NCI-H1105 treated with DMSO at 0.1 percent for 48 hours (cell line): ENCODE data around the gene CAPN15.
"Not testable (repeated sequence)": the region's sequence is repeated elsewhere in the genome, so short reads cannot be mapped to it uniquely, and the experiment has no call there.

ENCODE experiments used
- DNase-seq: peaks from one replicate; lab custom pipeline; 2025; lab: John Stamatoyannopoulos, UW

The CAPN15 gene

GRCh38 chr16:507527-507926 lies 20.0 kb upstream of the CAPN15 start:
- not testable (repeated sequence) for DNase-seq

- no peak for DNase-seq
Observed at GRCh38 chr16:507996-508395, 19.5 kb upstream of the CAPN15 start.

DNA sequence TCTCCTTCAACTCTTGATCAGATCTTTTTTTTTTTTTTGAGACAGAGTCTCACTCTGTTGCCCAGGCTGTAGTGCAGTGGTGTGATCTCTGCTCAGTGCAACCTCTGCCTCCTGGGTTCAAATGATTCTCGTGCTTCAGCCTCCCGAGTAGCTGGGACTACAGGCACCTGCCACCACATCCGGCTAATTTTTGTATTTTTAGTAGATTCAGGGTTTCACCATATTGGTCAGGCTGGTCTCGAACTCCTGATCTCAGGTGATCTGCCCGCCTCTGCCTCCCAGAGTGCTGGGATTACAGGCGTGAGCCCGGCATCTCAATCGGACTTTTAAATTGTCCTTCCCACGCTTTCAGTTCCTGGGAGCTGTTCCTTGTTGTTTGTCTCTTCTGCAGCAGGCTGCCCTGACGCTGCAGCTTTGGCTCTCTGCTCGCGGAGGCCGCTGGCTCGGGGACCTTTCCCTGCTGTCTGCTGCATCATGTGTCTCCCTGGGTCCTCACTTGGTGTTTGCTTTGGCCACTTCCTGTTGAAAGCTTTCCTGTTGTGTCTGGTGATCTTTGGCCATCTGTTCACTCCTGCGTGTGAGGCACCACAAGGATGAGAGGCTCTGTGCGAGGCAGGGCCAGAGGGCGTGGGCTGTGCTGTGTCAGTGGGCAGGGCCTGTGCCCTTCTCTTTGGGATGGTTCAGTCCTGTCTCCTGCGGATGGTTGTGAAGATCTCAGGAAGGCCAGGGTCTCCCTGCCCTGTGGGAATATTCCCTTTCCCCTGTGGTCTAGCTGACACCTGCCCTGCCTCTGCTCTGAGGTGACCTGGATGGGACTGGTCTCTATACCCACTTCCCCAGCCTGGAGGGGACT lies 18.4 kb upstream of the CAPN15 start:
- DNase-seq: no peak

DNA sequence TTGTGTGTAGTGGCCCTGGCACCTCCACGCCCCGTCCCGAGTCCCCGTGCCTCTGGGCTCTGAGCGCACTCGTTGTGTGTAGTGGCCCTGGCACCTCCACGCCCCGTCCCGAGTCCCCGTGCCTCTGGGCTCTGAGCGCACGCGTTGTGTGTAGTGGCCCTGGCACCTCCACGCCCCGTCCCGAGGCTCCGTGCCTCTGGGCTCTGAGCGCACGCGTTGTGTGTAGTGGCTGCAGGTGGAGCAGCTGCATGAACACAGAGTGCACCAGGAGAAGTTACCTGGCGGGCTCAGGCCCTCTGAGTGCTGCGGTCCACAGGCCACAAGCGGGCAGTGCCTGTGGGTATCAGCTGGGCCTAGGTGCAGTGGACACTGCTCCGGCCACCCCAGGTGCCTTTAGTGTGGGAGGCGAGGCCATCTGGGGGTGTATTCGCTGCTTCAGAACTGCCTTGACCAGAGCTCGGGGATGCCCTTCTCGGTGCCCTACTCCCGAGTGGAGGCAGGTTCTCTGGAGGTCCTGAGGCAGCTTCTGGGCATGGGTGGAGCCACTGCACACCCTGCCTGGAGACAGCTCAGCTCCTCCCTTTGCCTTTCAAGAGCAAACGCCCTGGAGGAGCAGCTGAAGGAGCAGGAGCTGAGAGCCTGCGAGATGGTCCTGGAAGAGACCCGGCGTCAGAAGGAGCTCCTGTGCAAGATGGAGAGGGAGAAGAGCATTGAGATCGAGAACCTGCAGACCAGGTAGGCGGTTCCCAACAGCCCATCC lies 17.3 kb upstream of the CAPN15 start:
- DNase-seq: no peak

DNA sequence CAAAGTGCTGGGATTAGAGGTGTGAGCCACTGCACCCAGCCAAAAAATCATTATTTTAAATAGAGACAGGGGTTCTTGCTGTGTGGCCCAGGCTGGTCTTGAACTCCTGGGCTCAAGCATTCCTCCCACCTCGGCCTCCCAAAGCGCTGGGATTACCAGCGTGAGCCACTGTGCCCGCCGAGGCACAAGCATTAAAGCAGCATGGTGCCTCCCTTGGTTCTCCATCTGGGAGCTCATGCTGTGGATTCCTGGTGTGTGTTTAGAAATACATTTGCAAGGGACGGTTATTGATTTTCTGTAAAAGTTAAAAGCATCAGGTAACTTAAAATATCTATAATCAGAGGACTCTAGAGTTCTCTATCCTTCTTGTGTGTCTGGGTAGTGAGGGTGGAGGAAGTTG lies 14.7 kb upstream of the CAPN15 start:
- DNase-seq: no peak

DNA sequence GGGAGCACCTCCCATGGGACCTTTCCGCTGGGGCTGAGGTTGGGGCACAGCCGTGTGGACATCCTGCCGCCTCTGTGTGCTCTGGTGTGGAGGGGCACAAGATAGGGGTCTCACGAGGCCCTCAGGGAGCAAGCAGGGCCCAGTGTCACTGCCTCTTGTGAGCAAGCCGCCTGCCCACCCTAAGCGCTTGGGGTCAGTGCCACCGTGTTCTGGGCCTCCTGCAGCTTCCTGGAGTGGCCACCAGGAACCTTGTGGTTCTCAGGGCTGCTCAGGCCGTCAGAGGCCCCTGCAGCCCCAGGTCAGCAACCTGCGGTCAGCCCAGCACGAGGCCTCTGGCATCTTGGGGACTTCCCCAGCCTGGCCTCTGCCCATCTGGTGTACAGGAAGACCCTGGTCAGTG lies 13.6 kb upstream of the CAPN15 start:
- no peak for DNase-seq

GRCh38 chr16:515175-515938 lies 12.2 kb upstream of the CAPN15 start:
- no peak for DNase-seq

- no peak for DNase-seq
Observed at GRCh38 chr16:515939-516226, 11.6 kb upstream of the CAPN15 start.

- DNase-seq: no peak
Observed at GRCh38 chr16:516301-516700, 11.2 kb upstream of the CAPN15 start.

GRCh38 chr16:518858-519257 lies 8.7 kb upstream of the CAPN15 start:
- no peak for DNase-seq

- DNase-seq: no peak
Observed at GRCh38 chr16:519425-519824, 8.1 kb upstream of the CAPN15 start.

DNA sequence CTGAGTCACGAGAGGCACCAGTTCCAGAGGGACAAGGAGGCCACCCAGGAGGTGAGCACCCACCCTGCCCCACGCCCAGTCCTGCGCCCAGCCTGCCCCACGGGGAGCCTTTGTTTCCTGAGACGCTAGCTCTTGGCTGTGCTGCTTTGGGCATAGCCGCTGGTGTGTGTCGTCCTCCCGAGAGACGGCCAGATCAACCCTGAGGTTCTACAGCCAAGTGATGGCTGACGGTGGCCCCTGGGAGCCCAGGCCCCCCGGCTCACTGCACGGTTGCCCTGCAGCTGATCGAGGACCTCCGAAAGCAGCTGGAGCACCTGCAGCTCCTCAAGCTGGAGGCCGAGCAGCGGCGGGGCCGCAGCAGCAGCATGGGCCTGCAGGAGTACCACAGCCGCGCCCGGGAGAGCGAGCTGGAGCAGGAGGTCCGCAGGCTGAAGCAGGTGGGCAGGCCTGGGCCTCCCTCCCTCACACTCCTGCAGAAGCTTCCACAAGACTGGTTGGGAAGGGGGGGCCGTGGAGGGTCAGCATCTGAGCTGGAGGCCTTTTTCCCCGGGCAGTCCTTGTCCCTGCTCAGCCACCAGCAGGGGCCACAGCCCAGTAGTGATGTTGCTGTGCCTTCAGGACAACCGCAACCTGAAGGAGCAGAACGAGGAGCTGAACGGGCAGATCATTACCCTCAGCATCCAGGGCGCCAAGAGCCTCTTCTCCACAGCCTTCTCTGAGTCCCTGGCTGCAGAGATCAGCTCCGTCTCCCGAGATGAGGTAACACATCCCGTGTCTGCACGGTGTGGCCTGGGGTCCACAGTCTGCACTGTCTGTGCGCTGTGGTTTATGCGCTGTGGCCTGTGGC lies 7.4 kb upstream of the CAPN15 start:
- DNase-seq: no peak

DNA sequence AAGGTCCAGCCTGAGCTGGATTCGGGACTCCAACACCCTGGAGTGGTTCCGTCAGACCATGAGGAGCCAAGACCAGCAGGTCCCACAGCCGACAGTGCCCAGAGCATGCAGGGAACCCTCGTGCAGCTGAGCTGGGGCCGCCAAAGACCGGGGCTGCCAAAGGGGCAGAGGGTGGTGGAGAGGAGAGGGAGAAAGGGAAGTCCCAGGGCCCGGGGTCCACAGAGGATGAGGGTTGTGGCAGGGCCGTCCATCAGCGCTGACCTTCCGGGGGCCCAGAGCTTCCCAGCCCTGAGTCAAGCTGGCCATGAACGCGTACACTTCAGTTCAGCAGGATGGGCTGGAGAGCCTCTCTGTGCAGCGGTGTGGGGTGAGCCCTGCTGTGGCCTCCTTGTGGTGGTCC lies 6.7 kb upstream of the CAPN15 start:
- DNase-seq: no peak

DNA sequence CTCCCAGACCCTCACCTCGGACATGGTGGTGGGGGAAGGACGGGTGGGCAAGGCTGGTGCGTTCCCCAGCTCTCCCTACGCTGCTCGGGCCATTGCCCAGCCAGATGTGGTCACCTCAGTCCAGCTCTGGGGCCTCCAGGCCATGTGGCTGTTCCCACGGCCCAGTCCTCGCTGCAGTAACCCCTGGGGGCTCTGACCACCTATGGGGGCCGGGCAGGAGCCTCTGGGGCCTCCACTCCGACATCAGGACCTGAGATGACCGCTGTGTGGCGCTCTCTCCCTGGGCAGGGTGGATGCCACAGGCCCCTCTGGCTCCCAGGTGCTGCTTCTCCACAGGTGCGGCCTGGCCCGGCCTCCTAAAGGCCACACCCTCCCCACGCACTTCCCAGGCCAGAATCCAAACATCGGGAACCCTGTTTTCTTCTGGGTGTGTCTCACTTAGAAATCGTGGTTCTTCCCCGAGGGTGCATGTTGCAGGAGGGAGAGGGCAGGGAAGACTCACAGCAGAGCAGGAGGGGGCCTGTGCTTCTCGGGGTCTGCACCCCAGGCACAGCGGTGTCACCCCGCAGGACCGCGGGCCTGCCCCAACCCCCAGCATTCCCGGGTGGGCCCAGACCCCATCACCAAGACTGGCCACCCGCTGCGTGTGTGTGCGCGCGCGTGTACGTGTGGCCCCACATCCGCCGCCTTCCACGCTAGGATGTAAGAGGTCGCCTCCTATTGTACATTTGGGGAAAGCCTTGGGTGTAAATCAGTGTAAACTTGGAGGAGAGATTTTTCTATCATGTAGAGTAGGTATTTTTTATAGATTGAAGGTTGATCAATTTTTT lies 5.9 kb upstream of the CAPN15 start:
- no peak for DNase-seq

- no peak for DNase-seq
Observed at GRCh38 chr16:522320-523096, 5.0 kb upstream of the CAPN15 start.

DNA sequence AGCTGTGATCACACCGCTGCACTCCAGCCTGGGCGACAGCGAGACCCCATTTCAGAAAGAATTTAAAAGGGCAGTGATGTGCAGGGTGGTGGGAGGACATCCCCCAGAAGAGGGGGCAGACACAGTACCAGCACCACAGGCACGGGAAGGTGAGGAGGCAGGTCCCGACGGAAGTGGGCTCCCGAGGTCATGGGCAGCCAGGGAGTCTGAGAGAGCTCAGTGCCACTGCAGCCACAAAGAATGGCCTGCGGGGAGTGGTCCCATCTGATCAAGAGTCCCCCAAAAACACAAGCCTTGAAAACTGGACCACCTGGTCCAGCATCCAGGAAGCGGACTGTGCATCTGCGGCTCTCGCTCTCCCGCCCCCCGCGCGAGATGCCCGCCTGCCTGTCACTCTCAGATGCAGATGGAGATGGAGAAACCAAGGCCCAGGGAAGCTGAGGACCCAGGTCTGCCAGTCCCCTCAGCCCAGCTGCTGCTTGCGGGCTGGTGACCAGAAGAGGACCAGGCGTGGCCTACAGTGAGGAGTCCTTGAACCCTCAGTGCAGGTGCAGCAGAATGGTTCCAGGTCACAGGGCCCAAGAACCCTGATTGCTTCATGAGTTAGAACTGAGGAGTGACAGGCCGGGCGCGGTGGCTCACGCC lies 4.3 kb upstream of the CAPN15 start:
- DNase-seq: no peak

DNA sequence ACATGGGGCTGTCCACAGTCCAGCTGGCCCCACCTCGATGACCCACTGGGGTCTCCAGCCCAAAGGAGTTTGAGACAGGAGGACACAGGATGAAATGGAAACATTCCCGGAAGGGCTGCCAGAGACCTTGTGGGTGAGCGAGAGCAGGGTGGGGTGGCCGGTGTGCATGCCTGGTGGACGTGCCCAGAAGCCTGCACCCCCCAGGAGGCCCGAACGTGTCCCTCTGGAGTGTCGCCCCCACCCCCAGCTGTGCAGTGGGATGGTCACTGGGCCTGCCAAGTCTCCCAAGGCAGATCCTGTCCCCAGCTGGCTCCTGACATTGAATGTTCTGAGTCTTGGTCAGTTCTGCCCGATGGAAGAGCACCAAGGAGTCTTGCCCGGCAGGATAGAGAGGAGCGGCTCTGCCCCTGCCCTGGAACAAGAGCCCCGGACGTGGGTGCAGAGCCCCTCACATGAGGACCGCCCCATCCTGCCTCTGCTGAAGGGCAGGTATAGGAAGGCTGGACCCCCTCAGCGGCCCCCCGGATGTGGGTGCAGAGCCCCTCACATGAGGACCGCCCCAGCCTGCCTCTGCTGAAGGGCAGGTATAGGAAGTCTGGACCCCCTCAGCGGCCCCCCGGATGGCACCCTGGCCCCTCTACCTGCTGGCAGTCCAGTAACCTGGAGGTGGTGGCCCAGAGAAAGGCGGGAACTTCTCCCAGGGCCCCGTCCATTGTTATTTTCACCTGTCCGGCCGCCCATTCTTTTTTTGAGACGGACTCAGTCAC lies 3.1 kb upstream of the CAPN15 start:
- DNase-seq: no peak

DNA sequence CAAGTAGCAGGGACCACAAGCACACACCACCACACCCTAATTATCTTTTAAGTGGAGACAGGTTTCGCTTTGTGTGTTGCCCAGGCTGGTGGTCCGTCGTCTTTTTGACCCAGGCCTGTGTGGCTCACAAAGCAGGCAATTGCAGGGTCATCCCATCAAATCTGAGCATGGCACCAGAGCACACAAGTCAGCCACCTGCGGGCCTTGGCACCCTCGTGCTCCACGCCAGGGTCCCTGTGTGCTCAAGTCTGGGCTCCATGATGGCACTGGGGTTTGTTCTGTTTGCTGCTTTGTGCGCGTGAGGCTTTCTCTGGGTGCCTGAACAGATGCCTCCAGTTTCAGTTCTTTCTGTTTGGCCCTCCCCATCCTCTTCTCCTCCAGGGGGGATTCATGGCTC lies 2.4 kb upstream of the CAPN15 start:
- no peak for DNase-seq
